Testis (tissue), 3 donors: Measurements from ENCODE around the gene TICAM2. TPM values are rescaled to one million over a fixed set of nuclear protein-coding genes. Genes with fewer than 3 reads are reported as not detected.

Experiments
- DNase-seq: peaks from one replicate; pipeline ENCODE4 v3.0.0-alpha.2; 2019
- H3K27ac ChIP-seq, 2 donors: fragments of 200-600 bp; sonication (generic); one replicate each; pipeline ENCODE4 v1.5.1; 2019
- H3K27me3 ChIP-seq: fragments of 200-600 bp; sonication (generic); one replicate; pipeline ENCODE4 v1.5.1; 2019
- H3K36me3 ChIP-seq: fragments of 200-600 bp; sonication (generic); one replicate; pipeline ENCODE4 v1.5.1; 2017; ENCODE audit warnings: low read depth; ENCODE audit errors: missing control alignments
- H3K4me1 ChIP-seq: fragments of 200-600 bp; sonication (generic); one replicate; pipeline ENCODE4 v1.5.1; 2019
- H3K4me3 ChIP-seq, 2 donors: fragments of 200-600 bp; sonication (generic); one replicate each; pipeline ENCODE4 v1.5.1; 2017 to 2019
- H3K9me3 ChIP-seq: fragments of 200-600 bp; sonication (generic); one replicate; pipeline ENCODE4 v1.5.1; 2017
- CTCF ChIP-seq, 3 experiments: fragments of 450-650 bp in 2 of 3; fragments of 200-600 bp in 1 of 3; sonication (generic) in 1 of 3; IDR thresholded peaks; one replicate each; pipeline ENCODE4 v1.5.1; 2016 to 2019; ENCODE audit warnings: antibody characterized with exemption in 3 of 3, mild to moderate bottlenecking in 2 of 3, moderate library complexity in 1 of 3
- POLR2A ChIP-seq: fragments of 450-650 bp; IDR thresholded peaks from one replicate; pipeline ENCODE4 v1.6.1; 2017; ENCODE audit warnings: antibody characterized with exemption, mild to moderate bottlenecking, moderate library complexity
- WGBS, 2 donors: methylation state at CpG; one replicate each; pipeline ENCODE4 v1.1.5; 2018; 5-methylcytosine and 5-hydroxymethylcytosine counted together
- intact Hi-C: fragments of 100-400 bp; cut with DNase I; formaldehyde crosslinking; loops from one replicate; pipeline ENCODE4 v1.15.1; 2023; ENCODE audit warnings: low total_unique reads
- polyA plus RNA-seq: library from polyadenylated mRNA; stranded (reverse); fragments of 350-450 nt; fragmentation: Illumina TruSeq; extraction: RNeasy Lipid Tissue Mini Kit (QIAGEN cat#74804); gene quantifications from one replicate; pipeline ENCODE4 v1.2.3, GENCODE V29; 2014; ENCODE audit warnings: low read depth, low replicate concordance; ENCODE audit not compliant: insufficient read depth
- total RNA-seq, 2 donors: library from RNA; depleted of rRNA; stranded (reverse); fragments of >200 nt; gene quantifications; one replicate each; pipeline ENCODE4 v1.2.3, GENCODE V29; 2016

The TICAM2 gene
- total and polyA plus RNA-seq, 3 donors from 2014 or later: 0.68 to 1.1 TPM; not detected in 1

DNA sequence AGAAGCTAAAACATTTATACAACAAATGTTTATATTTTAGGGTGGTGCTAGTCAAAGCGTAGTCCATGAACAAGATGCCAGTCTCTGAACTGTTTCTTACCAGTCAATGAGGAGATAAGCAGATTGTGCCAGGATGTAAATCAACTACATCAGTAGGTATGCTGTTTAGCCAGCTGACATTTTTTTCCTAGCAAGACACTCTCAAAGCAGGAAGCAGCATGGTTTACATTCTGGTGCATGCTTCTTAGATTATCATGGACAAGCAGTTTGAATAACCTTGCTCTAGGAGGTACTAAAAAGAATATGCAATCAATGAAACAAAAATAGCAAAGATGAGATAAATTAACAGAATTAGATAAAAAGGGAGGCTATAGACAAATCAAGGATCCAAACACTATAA lies 17.0 kb downstream of the TICAM2 start:
- H3K9me3 ChIP-seq: no peaks in the 10 kb centered on the region
- no peaks in the 10 kb centered on the region for H3K36me3 ChIP-seq
- WGBS, 2 donors: 94 to 95% methylated on average over 1 of the region's 1 CpG
- H3K27ac ChIP-seq: no peak overlapping the region
- no peaks in the 10 kb centered on the region for H3K27me3 ChIP-seq
- intact Hi-C loops: loop anchor here (5.0 kb wide), 1 partner anchor 278 kb away; no protein-coding TSS in a partner anchor
- no peak for DNase-seq
- no peak overlapping the region for H3K4me3 ChIP-seq
- TF ChIP-seq POLR2A (no peak), CTCF (IDR thresholded peaks at IDR 0.05) (no peak)
- no peaks in the 10 kb centered on the region for H3K4me1 ChIP-seq

- DNase-seq: no peak
- intact Hi-C loops: no loop called here
- WGBS, 2 donors: 89 to 93% methylated on average over 1 of the region's 1 CpG
- TF ChIP-seq POLR2A (no peak), CTCF (IDR thresholded peaks at IDR 0.05) (no peak)
- Histone ChIP-seq H3K27ac (no peak overlapping the region), H3K27me3 (no peaks in the 10 kb centered on the region), H3K36me3 (no peaks in the 10 kb centered on the region), H3K9me3 (no peaks in the 10 kb centered on the region), H3K4me1 (no peaks in the 10 kb centered on the region), H3K4me3 (no peak overlapping the region)
Observed at GRCh38 chr5:115584501-115584900, 17.8 kb downstream of the TICAM2 start.

GRCh38 chr5:115583474-115583873 lies 18.8 kb downstream of the TICAM2 start:
- Histone ChIP-seq H3K27me3 (no peaks in the 10 kb centered on the region), H3K36me3 (no peaks in the 10 kb centered on the region), H3K9me3 (no peaks in the 10 kb centered on the region), H3K27ac (no peak overlapping the region), H3K4me1 (no peaks in the 10 kb centered on the region), H3K4me3 (no peak overlapping the region)
- 72 to 81% methylated on average over 3 of the region's 3 CpGs for WGBS, 2 donors
- DNase-seq: no peak
- TF ChIP-seq POLR2A (no peak), CTCF (IDR thresholded peaks at IDR 0.05) (no peak)
- intact Hi-C loops: no loop called here

- H3K9me3 ChIP-seq: no peaks in the 10 kb centered on the region
- DNase-seq: no peak
- no peak for TF ChIP-seq CTCF (IDR thresholded peaks at IDR 0.05)
- H3K4me3 ChIP-seq: no peak overlapping the region
- no peaks in the 10 kb centered on the region for H3K4me1 ChIP-seq
- intact Hi-C loops: no loop called here
- 91 to 97% methylated on average over 2 of the region's 2 CpGs for WGBS, 2 donors
- H3K36me3 ChIP-seq: no peaks in the 10 kb centered on the region
- no peak overlapping the region for H3K27ac ChIP-seq
- H3K27me3 ChIP-seq: no peaks in the 10 kb centered on the region
Observed at GRCh38 chr5:115580941-115581340, 21.3 kb downstream of the TICAM2 start.

DNA sequence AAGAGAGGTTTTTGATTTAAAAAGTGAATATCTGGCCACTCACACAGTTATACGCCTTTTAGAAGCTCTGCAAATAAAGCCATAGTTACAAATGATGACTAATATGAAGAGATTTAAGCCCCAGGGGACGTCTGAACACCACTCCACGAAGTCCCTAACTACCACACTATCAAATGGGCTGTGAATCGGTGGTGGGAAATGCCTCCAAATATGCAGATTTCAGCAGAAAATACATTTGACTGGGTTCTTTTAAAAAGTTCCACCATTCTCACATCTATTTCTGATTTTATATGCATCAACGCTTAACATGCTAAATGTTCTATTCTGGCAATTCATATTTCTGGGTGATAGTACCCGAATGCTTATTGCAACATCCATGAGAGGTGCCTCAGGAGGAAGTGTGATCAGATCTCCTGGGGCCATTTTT lies 22.5 kb downstream of the TICAM2 start:
- Histone ChIP-seq H3K27ac (no peak overlapping the region), H3K36me3 (no peaks in the 10 kb centered on the region), H3K4me1 (no peaks in the 10 kb centered on the region), H3K27me3 (no peaks in the 10 kb centered on the region), H3K9me3 (no peaks in the 10 kb centered on the region), H3K4me3 (no peak overlapping the region)
- TF ChIP-seq POLR2A: no peak
- no peak for TF ChIP-seq CTCF (IDR thresholded peaks at IDR 0.05)
- intact Hi-C loops: no loop called here
- 85 to 87% methylated on average over 6 of the region's 6 CpGs for WGBS, 2 donors
- DNase-seq: no peak
